Thyroid gland (tissue), 4 donors: Measurements from ENCODE around the gene RASL12. TPM values are rescaled to one million over a fixed set of nuclear protein-coding genes. Genes with fewer than 3 reads are reported as not detected.

Experiments used
- DNase-seq, 2 donors: peaks; one replicate each; pipeline ENCODE4 v3.0.0-alpha.2; 2019
- H3K27ac ChIP-seq, 3 donors: fragments of 200-600 bp; sonication (generic); 1 replicate in 2 of 3; 2 replicates in 1 of 3; pipeline ENCODE4 v1.5.1; 2016 to 2019; ENCODE audit warnings: mild to moderate bottlenecking in 1 of 3, moderate library complexity in 1 of 3
- H3K27me3 ChIP-seq: fragments of 200-600 bp; sonication (generic); one replicate; pipeline ENCODE4 v1.5.1; 2019
- H3K36me3 ChIP-seq, 2 donors: fragments of 200-600 bp; sonication (generic); one replicate each; pipeline ENCODE4 v1.5.1; 2016 to 2019
- H3K4me1 ChIP-seq, 2 donors: fragments of 200-600 bp; sonication (generic); one replicate each; pipeline ENCODE4 v1.5.1; 2017 to 2019
- H3K4me3 ChIP-seq, 3 donors: fragments of 200-600 bp; sonication (generic); replicated peaks in 1 of 3; 1 replicate in 2 of 3; 2 replicates in 1 of 3; pipeline ENCODE4 v1.5.1; 2016; ENCODE audit warnings: mild to moderate bottlenecking in 1 of 3
- H3K9me3 ChIP-seq: fragments of 200-600 bp; sonication (generic); one replicate; pipeline ENCODE4 v1.5.1; 2017
- POLR2A ChIP-seq, 2 donors: fragments of 450-650 bp; IDR thresholded peaks; one replicate each; pipeline ENCODE4 v1.6.1; 2017; ENCODE audit warnings: antibody characterized with exemption in 2 of 2, mild to moderate bottlenecking in 2 of 2, moderate library complexity in 1 of 2
- WGBS, 2 donors: methylation state at CpG; one replicate each; pipeline ENCODE4 v1.1.5; 2017; 5-methylcytosine and 5-hydroxymethylcytosine counted together
- intact Hi-C: fragments of 100-400 bp; cut with DNase I; formaldehyde crosslinking; loops from one replicate; pipeline ENCODE4 v1.15.1; 2023
- total RNA-seq, 4 donors: library from RNA; depleted of rRNA; stranded (reverse); fragments of >200 nt; gene quantifications; one replicate each; pipeline ENCODE4 v1.2.3, GENCODE V29; 2016
- TF ChIP-seq, protein P1 (sequence below), 6 experiments: fragments of 200-600 bp in 3 of 6; fragments of 450-650 bp in 3 of 6; sonication (generic) in 3 of 6; IDR thresholded peaks; one replicate each; pipeline ENCODE4 v1.5.1; 2016 to 2019; ENCODE audit warnings: antibody characterized with exemption in 6 of 6, mild to moderate bottlenecking in 2 of 6, inconsistent platforms in 1 of 6, moderate library complexity in 1 of 6

The RASL12 gene
- total RNA-seq, 4 donors from 2014 or later = 5.1 to 12.5 (median 7.7) TPM

DNA sequence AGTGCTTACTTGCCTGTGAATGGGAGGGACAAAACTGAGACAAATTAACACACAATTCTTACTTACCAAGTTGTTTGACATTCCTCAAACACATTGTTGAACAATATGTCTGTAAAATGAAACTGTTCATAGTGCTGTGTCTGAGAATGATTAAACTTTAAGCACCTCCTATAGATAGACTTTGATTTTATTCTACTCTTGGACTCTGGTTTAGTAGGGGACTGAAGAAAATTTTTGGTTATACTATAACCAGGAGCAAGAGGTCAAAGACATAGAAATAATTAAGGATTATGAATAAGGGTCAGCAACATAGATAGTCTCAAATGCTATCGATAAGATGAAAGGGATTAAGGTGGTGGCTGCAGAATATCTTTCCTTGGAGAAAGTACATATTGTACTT lies 30.5 kb downstream of the RASL12 start:
- DNase-seq = no peak
- H3K27ac ChIP-seq = no peak overlapping the region
- no peaks in the 10 kb centered on the region for H3K27me3 ChIP-seq
- WGBS, 2 donors = 96 to 97% methylated on average over 1 of the region's 1 CpG
- no peaks in the 10 kb centered on the region for H3K36me3 ChIP-seq
- TF ChIP-seq POLR2A (IDR thresholded peaks at IDR 0.05) = no peak
- TF ChIP-seq, protein P1, sequence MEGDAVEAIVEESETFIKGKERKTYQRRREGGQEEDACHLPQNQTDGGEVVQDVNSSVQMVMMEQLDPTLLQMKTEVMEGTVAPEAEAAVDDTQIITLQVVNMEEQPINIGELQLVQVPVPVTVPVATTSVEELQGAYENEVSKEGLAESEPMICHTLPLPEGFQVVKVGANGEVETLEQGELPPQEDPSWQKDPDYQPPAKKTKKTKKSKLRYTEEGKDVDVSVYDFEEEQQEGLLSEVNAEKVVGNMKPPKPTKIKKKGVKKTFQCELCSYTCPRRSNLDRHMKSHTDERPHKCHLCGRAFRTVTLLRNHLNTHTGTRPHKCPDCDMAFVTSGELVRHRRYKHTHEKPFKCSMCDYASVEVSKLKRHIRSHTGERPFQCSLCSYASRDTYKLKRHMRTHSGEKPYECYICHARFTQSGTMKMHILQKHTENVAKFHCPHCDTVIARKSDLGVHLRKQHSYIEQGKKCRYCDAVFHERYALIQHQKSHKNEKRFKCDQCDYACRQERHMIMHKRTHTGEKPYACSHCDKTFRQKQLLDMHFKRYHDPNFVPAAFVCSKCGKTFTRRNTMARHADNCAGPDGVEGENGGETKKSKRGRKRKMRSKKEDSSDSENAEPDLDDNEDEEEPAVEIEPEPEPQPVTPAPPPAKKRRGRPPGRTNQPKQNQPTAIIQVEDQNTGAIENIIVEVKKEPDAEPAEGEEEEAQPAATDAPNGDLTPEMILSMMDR (IDR thresholded peaks at IDR 0.05) = no peak
- intact Hi-C loops = no loop called here
- H3K9me3 ChIP-seq = no peaks in the 10 kb centered on the region
- H3K4me1 ChIP-seq = no peaks in the 10 kb centered on the region
- H3K4me3 ChIP-seq = no peak overlapping the region

DNA sequence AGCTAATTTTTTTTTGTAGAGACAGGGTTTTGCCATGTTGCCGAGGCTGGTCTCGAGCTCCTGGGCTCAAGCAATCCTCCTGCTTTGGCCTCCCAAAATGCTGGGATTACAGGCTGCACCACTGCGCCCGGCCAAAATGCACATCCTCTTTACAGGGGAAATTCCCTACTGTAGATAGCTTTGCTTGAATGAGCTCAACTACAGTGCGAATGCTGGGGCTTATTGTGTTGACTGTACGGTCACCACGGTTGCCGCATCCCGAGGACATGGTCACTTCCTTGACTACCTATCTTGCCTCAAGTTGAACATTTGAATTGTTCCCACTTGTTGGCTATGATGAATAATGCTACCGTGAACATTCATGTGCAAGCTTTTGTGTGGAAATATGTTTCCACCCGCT lies 33.1 kb downstream of the RASL12 start:
- no peak overlapping the region for H3K27ac ChIP-seq
- no peaks in the 10 kb centered on the region for H3K36me3 ChIP-seq
- no peak for TF ChIP-seq POLR2A (IDR thresholded peaks at IDR 0.05)
- TF ChIP-seq, protein P1 (IDR thresholded peaks at IDR 0.05) = no peak
- no peaks in the 10 kb centered on the region for H3K9me3 ChIP-seq
- no peaks in the 10 kb centered on the region for H3K4me1 ChIP-seq
- no peak overlapping the region for H3K4me3 ChIP-seq
- intact Hi-C loops = no loop called here
- no peaks in the 10 kb centered on the region for H3K27me3 ChIP-seq
- 90 to 96% methylated on average over 11 of the region's 11 CpGs for WGBS, 2 donors
- no peak for DNase-seq

DNA sequence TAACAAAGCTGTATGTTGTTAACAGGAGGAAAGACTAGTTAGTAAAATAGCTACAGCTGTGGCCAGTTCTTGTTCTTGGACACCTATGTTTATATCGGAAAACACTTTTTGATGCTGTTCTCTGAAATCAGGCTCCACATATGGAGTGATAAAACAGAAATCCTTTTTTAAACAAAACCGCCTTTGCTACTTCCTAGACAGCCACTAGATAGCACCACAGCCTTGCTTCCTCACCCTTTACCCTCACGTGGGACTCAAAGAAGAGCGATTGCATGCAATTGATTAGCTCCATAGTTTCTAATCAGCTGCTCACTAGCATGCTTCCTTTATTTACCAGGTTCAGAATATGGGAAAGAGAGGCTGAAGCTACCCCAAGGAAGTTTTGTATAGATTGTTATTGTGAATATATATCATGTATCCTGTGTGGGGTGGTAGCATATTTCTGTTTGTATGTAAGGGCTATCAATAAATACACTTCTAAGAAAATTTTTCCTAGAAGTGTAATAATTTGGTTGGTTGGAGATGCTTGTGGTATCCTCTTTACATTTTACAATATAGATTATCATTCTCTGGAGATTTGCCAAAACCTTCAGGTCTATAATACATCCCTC lies 34.0 kb downstream of the RASL12 start:
- 31 to 32% methylated on average over 4 of the region's 4 CpGs for WGBS, 2 donors
- H3K4me3 ChIP-seq = no peak overlapping the region
- DNase-seq = no peak
- no peaks in the 10 kb centered on the region for H3K9me3 ChIP-seq
- H3K36me3 ChIP-seq = no peaks in the 10 kb centered on the region
- intact Hi-C loops = no loop called here
- no peaks in the 10 kb centered on the region for H3K27me3 ChIP-seq
- H3K4me1 ChIP-seq = peaks cover 0 to 1% of the 10 kb centered on the region in 2 donors
- TF ChIP-seq POLR2A (IDR thresholded peaks at IDR 0.05) = no peak
- TF ChIP-seq, protein P1 (IDR thresholded peaks at IDR 0.05) = peak in 3 of 6 experiments; percentile 17 to 25 (median 25)
- no peak overlapping the region for H3K27ac ChIP-seq

DNA sequence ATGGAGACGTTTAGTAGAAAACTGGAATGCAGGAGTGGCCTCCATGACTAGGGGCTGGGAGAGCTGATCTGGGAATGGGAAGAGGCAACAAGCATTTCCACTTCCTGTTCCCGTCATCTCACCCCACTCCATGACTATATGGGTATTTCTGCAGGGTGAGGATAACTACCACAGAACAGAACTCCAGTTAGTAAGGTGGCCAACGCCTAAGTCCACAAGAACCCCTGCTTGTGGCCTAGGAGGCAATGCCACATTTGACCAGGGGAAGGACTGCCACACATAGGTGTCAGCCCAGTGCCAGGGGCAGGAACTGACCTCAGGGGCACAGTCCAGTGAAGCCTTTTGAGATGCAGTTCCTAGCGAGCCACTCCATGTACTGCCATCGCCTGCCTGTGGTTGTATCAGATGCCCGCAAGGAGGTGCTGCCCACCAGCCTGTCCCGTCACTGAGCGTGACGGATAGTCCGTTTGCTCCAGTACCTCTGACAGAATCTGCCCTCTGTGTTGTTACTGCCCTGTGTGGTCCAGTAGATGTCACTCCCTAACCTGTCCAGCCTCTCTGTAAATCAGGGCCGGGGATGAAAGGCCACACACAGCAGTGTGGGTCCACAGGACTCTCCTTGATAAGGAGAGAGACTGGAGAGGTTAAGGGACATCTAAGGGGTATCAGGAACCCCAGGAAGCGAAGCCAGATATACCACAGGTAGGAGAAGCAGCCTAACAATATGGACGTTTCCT lies 34.8 kb downstream of the RASL12 start:
- no peaks in the 10 kb centered on the region for H3K27me3 ChIP-seq
- intact Hi-C loops = no loop called here
- H3K27ac ChIP-seq = no peak overlapping the region
- peak; percentile 75 to 76 for DNase-seq
- peaks cover 8 to 9% of the 10 kb centered on the region in 2 donors for H3K4me1 ChIP-seq
- no peaks in the 10 kb centered on the region for H3K36me3 ChIP-seq
- H3K9me3 ChIP-seq = no peaks in the 10 kb centered on the region
- H3K4me3 ChIP-seq = no peak overlapping the region
- WGBS, 2 donors = 29 to 42% methylated on average over 6 to 13 of the region's 13 CpGs
- TF ChIP-seq, protein P1 (IDR thresholded peaks at IDR 0.05) = peak; percentile 35 to 71 (median 69)
- no peak for TF ChIP-seq POLR2A (IDR thresholded peaks at IDR 0.05)

DNA sequence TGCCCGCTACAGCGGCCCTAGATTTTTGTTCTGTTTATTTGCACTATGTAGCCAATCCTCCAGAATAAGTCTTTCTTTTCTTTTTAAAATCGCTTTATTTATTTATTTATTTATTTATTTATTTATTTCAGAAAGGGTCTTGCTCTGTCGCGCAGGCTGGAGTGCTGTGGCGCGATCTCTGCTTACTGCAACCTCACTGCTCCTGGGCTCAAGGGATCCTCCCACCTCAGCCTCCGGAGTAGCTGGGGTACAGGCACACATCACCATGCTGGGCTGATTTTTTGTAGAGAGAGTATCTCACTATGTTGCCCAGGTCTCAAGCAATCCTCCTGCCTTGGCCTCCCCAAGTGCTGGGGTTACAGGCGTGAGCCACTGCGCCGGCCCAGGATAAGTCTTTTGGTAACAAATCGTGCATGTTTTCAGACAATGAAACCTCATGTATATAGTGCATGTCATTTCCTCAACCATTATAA lies 38.0 kb downstream of the RASL12 start:
- no peaks in the 10 kb centered on the region for H3K27me3 ChIP-seq
- intact Hi-C loops = no loop called here
- H3K4me3 ChIP-seq = peak overlapping the region in 1 of 3 donors; percentile 88
- DNase-seq = no peak
- H3K4me1 ChIP-seq = peaks cover 10 to 13% of the 10 kb centered on the region in 2 donors
- no peaks in the 10 kb centered on the region for H3K9me3 ChIP-seq
- H3K36me3 ChIP-seq = peaks cover 0 to 9% of the 10 kb centered on the region in 2 donors
- 63 to 66% methylated on average over 12 of the region's 12 CpGs for WGBS, 2 donors
- H3K27ac ChIP-seq = no peak overlapping the region
- TF ChIP-seq, protein P1 (IDR thresholded peaks at IDR 0.05) = no peak
- TF ChIP-seq POLR2A (IDR thresholded peaks at IDR 0.05) = no peak
